ENCODE data around the gene STPG3.
A peak's percentile ranks its signal among the peaks of the same experiment; 100 is the strongest.

Gene STPG3

GRCh38 chr9:137280474-137281344 lies 29.6 kb downstream of the STPG3 start:
- DNase-seq (ENCODE audit: low read depth) = no peak

- DNase-seq (ENCODE audit: low read depth) = no peak
Measured at GRCh38 chr9:137281345-137282116, 30.4 kb downstream of the STPG3 start.

- no peak for DNase-seq (ENCODE audit: low read depth)
Measured at GRCh38 chr9:137286975-137287383, 35.9 kb downstream of the STPG3 start.

GRCh38 chr9:137293094-137293481 lies 42.0 kb downstream of the STPG3 start:
- no peak for DNase-seq (ENCODE audit: low read depth)

- DNase-seq (ENCODE audit: low read depth) = no peak
Measured at GRCh38 chr9:137293482-137294090, 42.5 kb downstream of the STPG3 start.

- DNase-seq (ENCODE audit: low read depth) = no peak
Measured at GRCh38 chr9:137294091-137294680, 43.1 kb downstream of the STPG3 start.

GRCh38 chr9:137294681-137295237 lies 43.7 kb downstream of the STPG3 start:
- DNase-seq (ENCODE audit: low read depth) = no peak

- DNase-seq (ENCODE audit: low read depth) = no peak
Measured at GRCh38 chr9:137295238-137295811, 44.2 kb downstream of the STPG3 start.

GRCh38 chr9:137295849-137296669 lies 45.0 kb downstream of the STPG3 start:
- no peak for DNase-seq (ENCODE audit: low read depth)

GRCh38 chr9:137296670-137297664 lies 45.9 kb downstream of the STPG3 start:
- DNase-seq (ENCODE audit: low read depth) = no peak

- DNase-seq (ENCODE audit: low read depth) = no peak
Measured at GRCh38 chr9:137297966-137298365, 46.9 kb downstream of the STPG3 start.

- no peak for DNase-seq (ENCODE audit: low read depth)
Measured at GRCh38 chr9:137298401-137299202, 47.5 kb downstream of the STPG3 start.

GRCh38 chr9:137299203-137299565 lies 48.1 kb downstream of the STPG3 start:
- DNase-seq (ENCODE audit: low read depth) = no peak

GRCh38 chr9:137299938-137300337 lies 48.9 kb downstream of the STPG3 start:
- no peak for DNase-seq (ENCODE audit: low read depth)

GRCh38 chr9:137300567-137301080 lies 49.5 kb downstream of the STPG3 start:
- no peak for DNase-seq (ENCODE audit: low read depth)

- no peak for DNase-seq (ENCODE audit: low read depth)
Measured at GRCh38 chr9:137301081-137301947, 50.2 kb downstream of the STPG3 start.

- DNase-seq (ENCODE audit: low read depth) = peak; percentile 75
Measured at GRCh38 chr9:137302118-137302448, 51.0 kb downstream of the STPG3 start, which contains the start of gene NRARP. Gene NRARP, minus strand, starts transcription at chr9:137302271. Its CDS starts 343 bp downstream, at chr9:137301928.

Measured in stimulated activated CD8-positive, alpha-beta memory T cell treated with anti-CD3 and anti-CD28 coated beads, Interleukin-15, amount 100 ng/mL, for 1 hour (primary cell).